Neural cell (in vitro differentiated cells): Measurements from ENCODE around the gene KCNJ1. TPM values are rescaled to one million over a fixed set of nuclear protein-coding genes. Genes with fewer than 3 reads are reported as not detected.

ENCODE experiments used
- H2AFZ ChIP-seq: fragments of 200-600, 300-800 bp; sonication (generic), shearing (Covaris generic); 2 replicates; pipeline ENCODE4 v1.6.0; 2014; ENCODE audit warnings: low read depth, mild to moderate bottlenecking, antibody characterized with exemption, low read length, moderate library complexity
- H3F3A ChIP-seq: fragments of 200-600 bp; shearing (Covaris generic); 2 replicates; pipeline ENCODE4 v1.6.1; 2016; ENCODE audit warnings: mild to moderate bottlenecking, moderate library complexity, mixed read lengths, antibody characterized with exemption, low read length; ENCODE audit not compliant: insufficient read depth, poor library complexity, severe bottlenecking
- H3K27ac ChIP-seq: fragments of 200-600, 300-800 bp; sonication (generic), shearing (Covaris generic); 2 replicates; pipeline ENCODE4 v1.5.1; 2014; ENCODE audit warnings: mild to moderate bottlenecking, low read length, moderate library complexity
- H3K27me3 ChIP-seq: fragments of 300-800, 200-600 bp; sonication (generic), shearing (Covaris generic); 2 replicates; pipeline ENCODE4 v1.6.0; 2014; ENCODE audit warnings: mild to moderate bottlenecking, low read depth, low read length, moderate library complexity; ENCODE audit not compliant: insufficient read depth
- H3K36me3 ChIP-seq: fragments of 300-800, 200-600 bp; sonication (generic), shearing (Covaris generic); 2 replicates; pipeline ENCODE4 v1.5.1; 2014; ENCODE audit warnings: mild to moderate bottlenecking, antibody characterized with exemption, low read length, moderate library complexity; ENCODE audit not compliant: insufficient read depth
- H3K4me2 ChIP-seq: fragments of 300-800, 200-600 bp; sonication (generic), shearing (Covaris generic); 2 replicates; pipeline ENCODE4 v1.6.0; 2014; ENCODE audit warnings: mild to moderate bottlenecking, low read length
- H3K4me3 ChIP-seq: fragments of 300-800, 200-600 bp; sonication (generic), shearing (Covaris generic); 2 replicates; pipeline ENCODE4 v1.5.1; 2014; ENCODE audit warnings: mild to moderate bottlenecking, low read length, moderate library complexity
- H3K79me2 ChIP-seq: fragments of 200-600 bp; shearing (Covaris generic); replicated peaks from 2 replicates; pipeline ENCODE4 v1.6.0; 2014; ENCODE audit warnings: mild to moderate bottlenecking, low read length, moderate library complexity; ENCODE audit not compliant: insufficient read depth
- H3K9ac ChIP-seq: fragments of 300-800, 200-600 bp; sonication (generic), shearing (Covaris generic); 2 replicates; pipeline ENCODE4 v1.6.1; 2016; ENCODE audit warnings: mild to moderate bottlenecking, low read length, mixed read lengths
- H3K9me2 ChIP-seq: fragments of 200-600 bp; shearing (Covaris generic); 2 replicates; pipeline ENCODE4 v1.6.1; 2016; ENCODE audit warnings: mild to moderate bottlenecking, low read length, mixed read lengths; ENCODE audit not compliant: insufficient read depth
- H3K9me3 ChIP-seq: fragments of 200-600, 300-800 bp; sonication (generic), shearing (Covaris generic); 2 replicates; pipeline ENCODE4 v1.6.1; 2016; ENCODE audit warnings: mild to moderate bottlenecking, mixed run types, low read length, moderate library complexity, mixed read lengths
- H4K20me1 ChIP-seq: fragments of 200-600 bp; shearing (Covaris generic); 2 replicates; pipeline ENCODE4 v1.6.1; 2016; ENCODE audit warnings: mild to moderate bottlenecking, mixed run types; ENCODE audit not compliant: insufficient read depth
- EP300 ChIP-seq: fragments of 450-650 bp; conservative IDR thresholded peaks from 2 replicates; pipeline ENCODE4 v1.6.1; 2014; ENCODE audit warnings: antibody characterized with exemption, mild to moderate bottlenecking, moderate library complexity; ENCODE audit not compliant: poor library complexity, severe bottlenecking
- EZH2 ChIP-seq: fragments of 200-600, 300-800 bp; shearing (Covaris generic), sonication (generic); IDR thresholded peaks from 2 replicates; pipeline ENCODE4 v1.6.1; 2014; ENCODE audit warnings: antibody characterized with exemption, low read length, borderline replicate concordance, mild to moderate bottlenecking; ENCODE audit not compliant: insufficient read depth, poor library complexity, severe bottlenecking
- MXI1 ChIP-seq: fragments of 450-650 bp; conservative IDR thresholded peaks from 2 replicates; pipeline ENCODE4 v1.6.1; 2014; ENCODE audit warnings: antibody characterized with exemption, mild to moderate bottlenecking; ENCODE audit not compliant: poor library complexity, severe bottlenecking
- POLR2AphosphoS5 ChIP-seq: IDR thresholded peaks from 2 replicates; pipeline ENCODE4 v1.6.1; 2012
- RAD21 ChIP-seq: fragments of 450-650 bp; conservative IDR thresholded peaks from 2 replicates; pipeline ENCODE4 v1.6.1; 2014; ENCODE audit warnings: antibody characterized with exemption, mild to moderate bottlenecking, moderate library complexity
- SMC3 ChIP-seq: fragments of 450-650 bp; conservative IDR thresholded peaks from 2 replicates; pipeline ENCODE4 v1.6.1; 2014; ENCODE audit warnings: antibody characterized with exemption, mild to moderate bottlenecking, moderate library complexity; ENCODE audit not compliant: poor library complexity
- TAF1 ChIP-seq: IDR thresholded peaks from 2 replicates; pipeline ENCODE4 v1.6.1; 2012; ENCODE audit warnings: low read depth
- polyA plus RNA-seq: library from polyadenylated mRNA; depleted of rRNA; stranded (reverse); fragments of >200 nt; gene quantifications from 2 replicates; pipeline ENCODE4 v1.2.3, GENCODE V29; 2014
- TF ChIP-seq, protein P1 (sequence below): IDR thresholded peaks from 2 replicates; pipeline ENCODE4 v1.6.1; 2012; ENCODE audit warnings: borderline replicate concordance
- TF ChIP-seq, protein P2 (sequence below): fragments of 450-650 bp; IDR thresholded peaks from 2 replicates; pipeline ENCODE4 v1.5.1; 2014; ENCODE audit warnings: antibody characterized with exemption, mild to moderate bottlenecking, moderate library complexity; ENCODE audit not compliant: poor library complexity, severe bottlenecking

Gene KCNJ1
- polyA plus RNA-seq, 1 donor from 2014 or later, result 0.22 TPM

DNA sequence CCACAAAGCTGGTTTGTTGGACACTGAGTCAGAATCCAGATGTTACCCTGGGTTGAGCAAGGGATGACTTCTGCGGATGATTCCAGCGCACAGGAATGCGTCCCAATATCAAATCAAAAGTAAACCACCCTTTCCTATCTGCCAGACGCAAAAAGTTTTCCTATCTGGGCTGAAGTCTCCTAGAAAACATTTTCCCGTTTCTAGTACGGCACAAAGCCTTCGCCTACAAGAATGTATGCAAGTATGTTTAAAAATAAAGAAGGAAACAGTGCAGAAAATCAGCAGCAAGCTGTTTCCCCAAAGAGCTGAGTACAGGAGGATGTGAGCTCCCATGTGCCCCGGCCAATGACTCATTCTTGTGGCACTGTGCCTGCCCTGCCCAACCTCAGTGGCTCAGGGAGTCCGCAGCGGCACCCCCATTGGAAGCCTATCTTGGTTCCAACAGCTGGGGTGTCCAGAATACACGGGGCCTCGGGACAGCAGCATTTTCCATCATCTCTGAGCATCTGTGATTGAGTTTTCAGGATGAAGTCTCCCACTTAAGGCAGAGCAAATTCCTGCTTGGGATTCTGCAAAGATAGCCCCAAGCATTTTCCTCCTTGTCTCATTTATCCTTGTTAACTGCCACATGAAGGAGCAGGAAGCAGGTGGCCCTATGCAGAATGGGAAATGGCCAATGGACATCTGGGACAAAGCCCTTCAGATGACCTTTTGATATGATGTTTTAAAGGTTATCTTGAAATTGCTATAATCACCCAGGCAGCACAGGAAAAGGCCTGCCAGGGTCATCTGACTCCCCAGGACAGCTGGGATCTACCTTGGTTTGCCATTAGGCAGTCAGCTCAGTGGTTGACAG lies 41.5 kb upstream of the KCNJ1 start:
- Histone ChIP-seq H3K4me2 (no peak overlapping the region), H3K9ac (no peak overlapping the region), H3F3A (no peaks in the 10 kb centered on the region), H3K79me2 (no peaks in the 10 kb centered on the region), H3K27ac (no peak overlapping the region), H3K4me3 (no peak overlapping the region), H3K9me2 (no peaks in the 10 kb centered on the region), H3K36me3 (no peaks in the 10 kb centered on the region), H4K20me1 (no peaks in the 10 kb centered on the region), H3K27me3 (peaks cover 39% of the 10 kb centered on the region), H3K9me3 (no peaks in the 10 kb centered on the region), H2AFZ (no peak overlapping the region)
- no peak for TF ChIP-seq POLR2AphosphoS5
- TF ChIP-seq SMC3, result no peak
- TF ChIP-seq MXI1, result no peak
- TF ChIP-seq TAF1, result no peak
- TF ChIP-seq EP300, result no peak
- TF ChIP-seq EZH2, result no peak
- TF ChIP-seq, protein P1, sequence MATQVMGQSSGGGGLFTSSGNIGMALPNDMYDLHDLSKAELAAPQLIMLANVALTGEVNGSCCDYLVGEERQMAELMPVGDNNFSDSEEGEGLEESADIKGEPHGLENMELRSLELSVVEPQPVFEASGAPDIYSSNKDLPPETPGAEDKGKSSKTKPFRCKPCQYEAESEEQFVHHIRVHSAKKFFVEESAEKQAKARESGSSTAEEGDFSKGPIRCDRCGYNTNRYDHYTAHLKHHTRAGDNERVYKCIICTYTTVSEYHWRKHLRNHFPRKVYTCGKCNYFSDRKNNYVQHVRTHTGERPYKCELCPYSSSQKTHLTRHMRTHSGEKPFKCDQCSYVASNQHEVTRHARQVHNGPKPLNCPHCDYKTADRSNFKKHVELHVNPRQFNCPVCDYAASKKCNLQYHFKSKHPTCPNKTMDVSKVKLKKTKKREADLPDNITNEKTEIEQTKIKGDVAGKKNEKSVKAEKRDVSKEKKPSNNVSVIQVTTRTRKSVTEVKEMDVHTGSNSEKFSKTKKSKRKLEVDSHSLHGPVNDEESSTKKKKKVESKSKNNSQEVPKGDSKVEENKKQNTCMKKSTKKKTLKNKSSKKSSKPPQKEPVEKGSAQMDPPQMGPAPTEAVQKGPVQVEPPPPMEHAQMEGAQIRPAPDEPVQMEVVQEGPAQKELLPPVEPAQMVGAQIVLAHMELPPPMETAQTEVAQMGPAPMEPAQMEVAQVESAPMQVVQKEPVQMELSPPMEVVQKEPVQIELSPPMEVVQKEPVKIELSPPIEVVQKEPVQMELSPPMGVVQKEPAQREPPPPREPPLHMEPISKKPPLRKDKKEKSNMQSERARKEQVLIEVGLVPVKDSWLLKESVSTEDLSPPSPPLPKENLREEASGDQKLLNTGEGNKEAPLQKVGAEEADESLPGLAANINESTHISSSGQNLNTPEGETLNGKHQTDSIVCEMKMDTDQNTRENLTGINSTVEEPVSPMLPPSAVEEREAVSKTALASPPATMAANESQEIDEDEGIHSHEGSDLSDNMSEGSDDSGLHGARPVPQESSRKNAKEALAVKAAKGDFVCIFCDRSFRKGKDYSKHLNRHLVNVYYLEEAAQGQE, result no peak
- TF ChIP-seq RAD21, result no peak
- TF ChIP-seq, protein P2, sequence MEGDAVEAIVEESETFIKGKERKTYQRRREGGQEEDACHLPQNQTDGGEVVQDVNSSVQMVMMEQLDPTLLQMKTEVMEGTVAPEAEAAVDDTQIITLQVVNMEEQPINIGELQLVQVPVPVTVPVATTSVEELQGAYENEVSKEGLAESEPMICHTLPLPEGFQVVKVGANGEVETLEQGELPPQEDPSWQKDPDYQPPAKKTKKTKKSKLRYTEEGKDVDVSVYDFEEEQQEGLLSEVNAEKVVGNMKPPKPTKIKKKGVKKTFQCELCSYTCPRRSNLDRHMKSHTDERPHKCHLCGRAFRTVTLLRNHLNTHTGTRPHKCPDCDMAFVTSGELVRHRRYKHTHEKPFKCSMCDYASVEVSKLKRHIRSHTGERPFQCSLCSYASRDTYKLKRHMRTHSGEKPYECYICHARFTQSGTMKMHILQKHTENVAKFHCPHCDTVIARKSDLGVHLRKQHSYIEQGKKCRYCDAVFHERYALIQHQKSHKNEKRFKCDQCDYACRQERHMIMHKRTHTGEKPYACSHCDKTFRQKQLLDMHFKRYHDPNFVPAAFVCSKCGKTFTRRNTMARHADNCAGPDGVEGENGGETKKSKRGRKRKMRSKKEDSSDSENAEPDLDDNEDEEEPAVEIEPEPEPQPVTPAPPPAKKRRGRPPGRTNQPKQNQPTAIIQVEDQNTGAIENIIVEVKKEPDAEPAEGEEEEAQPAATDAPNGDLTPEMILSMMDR, result no peak

DNA sequence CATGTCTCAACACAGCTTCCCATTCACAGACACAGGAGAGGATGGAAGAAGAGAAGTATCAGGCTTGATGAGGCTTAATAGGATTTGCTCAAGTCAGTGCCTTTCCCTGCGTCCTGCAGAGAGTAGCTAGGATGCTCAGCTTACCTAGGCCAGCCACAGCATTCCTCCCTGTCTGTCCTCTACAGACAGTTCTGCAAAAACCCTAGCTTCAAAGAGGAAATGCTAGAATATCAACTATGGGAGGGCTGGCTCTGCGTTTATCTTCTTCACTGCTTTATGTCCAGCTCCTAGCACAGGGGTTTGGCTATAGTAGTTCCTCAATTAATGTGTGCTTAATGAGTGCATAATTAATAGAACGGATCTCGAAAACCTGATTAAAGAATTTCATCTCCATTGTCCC lies 40.5 kb upstream of the KCNJ1 start:
- Histone ChIP-seq H3F3A (no peaks in the 10 kb centered on the region), H3K79me2 (no peaks in the 10 kb centered on the region), H3K9me2 (no peaks in the 10 kb centered on the region), H3K4me2 (no peak overlapping the region), H3K27me3 (peaks cover 49% of the 10 kb centered on the region), H3K27ac (no peak overlapping the region), H3K9me3 (no peaks in the 10 kb centered on the region), H4K20me1 (no peaks in the 10 kb centered on the region), H3K36me3 (no peaks in the 10 kb centered on the region), H2AFZ (no peak overlapping the region), H3K4me3 (no peak overlapping the region), H3K9ac (no peak overlapping the region)
- TF ChIP-seq SMC3 (no peak), MXI1 (no peak), EP300 (no peak), RAD21 (no peak), EZH2 (no peak), TAF1 (no peak), POLR2AphosphoS5 (no peak)
- TF ChIP-seq, protein P2, result no peak
- TF ChIP-seq, protein P1, result no peak
